Measurements from ENCODE around the gene BAG3. TPM values are rescaled to one million over a fixed set of nuclear protein-coding genes. Genes with fewer than 3 reads are reported as not detected.
A peak's percentile ranks its signal among the peaks of the same experiment; 100 is the strongest.

The BAG3 gene
- polyA plus RNA-seq (2013, experiment 1 of 2), result 10.7 TPM
- polyA plus RNA-seq (2013, experiment 2 of 2), result 14.3 TPM

- Histone ChIP-seq H3K9me3 (ENCODE audit: insufficient read depth, low read depth, low read length) (no peaks in the 10 kb centered on the region), H3K4me1 (ENCODE audit: insufficient read depth, low read length) (peaks cover 29% of the 10 kb centered on the region), H3K36me3 (ENCODE audit: insufficient read depth, low read length) (0 out of 2 replicates have a peak, but pooled peaks cover 3% of the 10 kb centered on the region), H3K27me3 (ENCODE audit: insufficient read depth, low read length) (peaks cover 4% of the 10 kb centered on the region; the same call in 1 of the 2 replicates), H3K9ac (ENCODE audit: low read depth, low read length) (peak within 1 kb of the TSS; percentile 82), H3K27ac (ENCODE audit: low read depth, low read length) (peak within 1 kb of the TSS; percentile 79), H3K4me3 (ENCODE audit: low read length) (peak within 1 kb of the TSS; percentile 67)
- 3% methylated on average over 60 of the region's 60 CpGs for WGBS
Observed at GRCh38 chr10:119650692-119651513, at the start of gene BAG3. Gene BAG3 (plus strand): TSS chr10:119651380. CDS start chr10:119651676, 296 bp downstream.

- Histone ChIP-seq H3K36me3 (ENCODE audit: insufficient read depth, low read length) (no peaks in the 10 kb centered on the region), H3K4me1 (ENCODE audit: insufficient read depth, low read length) (peaks cover 4% of the 10 kb centered on the region), H3K27ac (ENCODE audit: low read depth, low read length) (no peak overlapping the region), H3K27me3 (ENCODE audit: insufficient read depth, low read length) (no peaks in the 10 kb centered on the region), H3K9me3 (ENCODE audit: insufficient read depth, low read depth, low read length) (peaks cover 6% of the 10 kb centered on the region; the same call in 1 of the 2 replicates), H3K4me3 (ENCODE audit: low read length) (no peak overlapping the region), H3K9ac (ENCODE audit: low read depth, low read length) (no peak overlapping the region)
- 68% methylated on average over 1 of the region's 2 CpGs for WGBS
Observed at GRCh38 chr10:119602241-119603095, 48.7 kb upstream of the BAG3 start.

GRCh38 chr10:119604468-119604867 lies 46.7 kb upstream of the BAG3 start:
- Histone ChIP-seq H3K36me3 (ENCODE audit: insufficient read depth, low read length) (no peaks in the 10 kb centered on the region), H3K4me3 (ENCODE audit: low read length) (no peak overlapping the region), H3K27ac (ENCODE audit: low read depth, low read length) (no peak overlapping the region), H3K4me1 (ENCODE audit: insufficient read depth, low read length) (no peaks in the 10 kb centered on the region), H3K9ac (ENCODE audit: low read depth, low read length) (no peak overlapping the region), H3K27me3 (ENCODE audit: insufficient read depth, low read length) (no peaks in the 10 kb centered on the region), H3K9me3 (ENCODE audit: insufficient read depth, low read depth, low read length) (no peaks in the 10 kb centered on the region)

GRCh38 chr10:119608316-119609155 lies 42.6 kb upstream of the BAG3 start:
- Histone ChIP-seq H3K4me1 (ENCODE audit: insufficient read depth, low read length) (no peaks in the 10 kb centered on the region), H3K27me3 (ENCODE audit: insufficient read depth, low read length) (no peaks in the 10 kb centered on the region), H3K9me3 (ENCODE audit: insufficient read depth, low read depth, low read length) (no peaks in the 10 kb centered on the region), H3K36me3 (ENCODE audit: insufficient read depth, low read length) (no peaks in the 10 kb centered on the region), H3K4me3 (ENCODE audit: low read length) (no peak overlapping the region), H3K27ac (ENCODE audit: low read depth, low read length) (no peak overlapping the region), H3K9ac (ENCODE audit: low read depth, low read length) (no peak overlapping the region)
- WGBS, result 42% methylated on average over 15 of the region's 15 CpGs

- Histone ChIP-seq H3K36me3 (ENCODE audit: insufficient read depth, low read length) (no peaks in the 10 kb centered on the region), H3K9ac (ENCODE audit: low read depth, low read length) (no peak overlapping the region), H3K4me3 (ENCODE audit: low read length) (no peak overlapping the region), H3K27me3 (ENCODE audit: insufficient read depth, low read length) (no peaks in the 10 kb centered on the region), H3K27ac (ENCODE audit: low read depth, low read length) (no peak overlapping the region), H3K9me3 (ENCODE audit: insufficient read depth, low read depth, low read length) (no peaks in the 10 kb centered on the region), H3K4me1 (ENCODE audit: insufficient read depth, low read length) (no peaks in the 10 kb centered on the region)
- 96% methylated on average over 4 of the region's 4 CpGs for WGBS
Observed at GRCh38 chr10:119609516-119609915, 41.7 kb upstream of the BAG3 start.

GRCh38 chr10:119611433-119611832 lies 39.7 kb upstream of the BAG3 start:
- no peaks in the 10 kb centered on the region for H3K27me3 ChIP-seq (ENCODE audit: insufficient read depth, low read length)
- H3K36me3 ChIP-seq (ENCODE audit: insufficient read depth, low read length), result no peaks in the 10 kb centered on the region
- no peak overlapping the region for H3K27ac ChIP-seq (ENCODE audit: low read depth, low read length)
- 83% methylated on average over 4 of the region's 4 CpGs for WGBS
- no peaks in the 10 kb centered on the region for H3K4me1 ChIP-seq (ENCODE audit: insufficient read depth, low read length)
- H3K9me3 ChIP-seq (ENCODE audit: insufficient read depth, low read depth, low read length), result no peaks in the 10 kb centered on the region
- H3K4me3 ChIP-seq (ENCODE audit: low read length), result no peak overlapping the region
- H3K9ac ChIP-seq (ENCODE audit: low read depth, low read length), result no peak overlapping the region

- no peak overlapping the region for H3K9ac ChIP-seq (ENCODE audit: low read depth, low read length)
- H3K27me3 ChIP-seq (ENCODE audit: insufficient read depth, low read length), result no peaks in the 10 kb centered on the region
- H3K9me3 ChIP-seq (ENCODE audit: insufficient read depth, low read depth, low read length), result no peaks in the 10 kb centered on the region
- no peak overlapping the region for H3K4me3 ChIP-seq (ENCODE audit: low read length)
- H3K36me3 ChIP-seq (ENCODE audit: insufficient read depth, low read length), result no peaks in the 10 kb centered on the region
- no peaks in the 10 kb centered on the region for H3K4me1 ChIP-seq (ENCODE audit: insufficient read depth, low read length)
- no peak overlapping the region for H3K27ac ChIP-seq (ENCODE audit: low read depth, low read length)
- WGBS, result 95% methylated on average over 6 of the region's 6 CpGs
Observed at GRCh38 chr10:119613741-119614140, 37.4 kb upstream of the BAG3 start.

- Histone ChIP-seq H3K9ac (ENCODE audit: low read depth, low read length) (no peak overlapping the region), H3K27ac (ENCODE audit: low read depth, low read length) (no peak overlapping the region), H3K36me3 (ENCODE audit: insufficient read depth, low read length) (no peaks in the 10 kb centered on the region), H3K4me1 (ENCODE audit: insufficient read depth, low read length) (no peaks in the 10 kb centered on the region), H3K4me3 (ENCODE audit: low read length) (no peak overlapping the region), H3K9me3 (ENCODE audit: insufficient read depth, low read depth, low read length) (no peaks in the 10 kb centered on the region), H3K27me3 (ENCODE audit: insufficient read depth, low read length) (no peaks in the 10 kb centered on the region)
- WGBS, result 90% methylated on average over 3 of the region's 5 CpGs
Observed at GRCh38 chr10:119614686-119615085, 36.5 kb upstream of the BAG3 start.

- H3K9me3 ChIP-seq (ENCODE audit: insufficient read depth, low read depth, low read length), result no peaks in the 10 kb centered on the region
- no peak overlapping the region for H3K4me3 ChIP-seq (ENCODE audit: low read length)
- no peaks in the 10 kb centered on the region for H3K4me1 ChIP-seq (ENCODE audit: insufficient read depth, low read length)
- H3K27me3 ChIP-seq (ENCODE audit: insufficient read depth, low read length), result no peaks in the 10 kb centered on the region
- no peaks in the 10 kb centered on the region for H3K36me3 ChIP-seq (ENCODE audit: insufficient read depth, low read length)
- 92% methylated on average over 13 of the region's 13 CpGs for WGBS
- no peak overlapping the region for H3K9ac ChIP-seq (ENCODE audit: low read depth, low read length)
- H3K27ac ChIP-seq (ENCODE audit: low read depth, low read length), result no peak overlapping the region
Observed at GRCh38 chr10:119616882-119617570, 34.2 kb upstream of the BAG3 start.

GRCh38 chr10:119619215-119619614 lies 32.0 kb upstream of the BAG3 start:
- WGBS, result 91% methylated on average over 2 of the region's 2 CpGs
- no peaks in the 10 kb centered on the region for H3K9me3 ChIP-seq (ENCODE audit: insufficient read depth, low read depth, low read length)
- H3K27ac ChIP-seq (ENCODE audit: low read depth, low read length), result no peak overlapping the region
- no peak overlapping the region for H3K9ac ChIP-seq (ENCODE audit: low read depth, low read length)
- H3K36me3 ChIP-seq (ENCODE audit: insufficient read depth, low read length), result no peaks in the 10 kb centered on the region
- H3K27me3 ChIP-seq (ENCODE audit: insufficient read depth, low read length), result no peaks in the 10 kb centered on the region
- H3K4me1 ChIP-seq (ENCODE audit: insufficient read depth, low read length), result no peaks in the 10 kb centered on the region
- H3K4me3 ChIP-seq (ENCODE audit: low read length), result no peak overlapping the region
